GM12873 (cell line): ENCODE measurements around the gene DNAH9.

Experiments
- TF ChIP-seq, protein P1 (sequence below): IDR thresholded peaks from 2 replicates; pipeline ENCODE4 v1.5.1; 2012; ENCODE audit warnings: low read depth, mild to moderate bottlenecking, moderate library complexity, low read length, control low read depth; ENCODE audit not compliant: insufficient read depth; ENCODE audit errors: missing control alignments

The DNAH9 gene

DNA sequence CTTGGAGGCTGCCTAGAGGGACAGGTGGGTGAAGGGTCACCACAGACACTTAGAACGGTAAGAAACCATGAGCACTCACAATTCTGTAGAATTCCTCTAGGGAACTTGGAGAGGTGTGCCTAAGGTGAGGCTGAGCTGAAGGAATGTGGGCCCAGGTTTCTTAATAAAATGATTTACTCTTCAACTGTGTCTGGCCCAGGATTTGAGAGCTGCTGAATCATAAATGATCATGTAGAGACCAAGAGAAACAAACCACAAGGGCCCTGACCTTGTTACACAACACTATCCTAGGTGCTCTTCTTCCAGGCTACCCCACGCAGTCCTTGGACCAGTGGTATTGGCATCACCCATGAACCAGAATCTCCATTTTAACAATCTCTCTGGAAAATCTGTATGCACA lies 371.3 kb downstream of the DNAH9 start:
- TF ChIP-seq, protein P1, sequence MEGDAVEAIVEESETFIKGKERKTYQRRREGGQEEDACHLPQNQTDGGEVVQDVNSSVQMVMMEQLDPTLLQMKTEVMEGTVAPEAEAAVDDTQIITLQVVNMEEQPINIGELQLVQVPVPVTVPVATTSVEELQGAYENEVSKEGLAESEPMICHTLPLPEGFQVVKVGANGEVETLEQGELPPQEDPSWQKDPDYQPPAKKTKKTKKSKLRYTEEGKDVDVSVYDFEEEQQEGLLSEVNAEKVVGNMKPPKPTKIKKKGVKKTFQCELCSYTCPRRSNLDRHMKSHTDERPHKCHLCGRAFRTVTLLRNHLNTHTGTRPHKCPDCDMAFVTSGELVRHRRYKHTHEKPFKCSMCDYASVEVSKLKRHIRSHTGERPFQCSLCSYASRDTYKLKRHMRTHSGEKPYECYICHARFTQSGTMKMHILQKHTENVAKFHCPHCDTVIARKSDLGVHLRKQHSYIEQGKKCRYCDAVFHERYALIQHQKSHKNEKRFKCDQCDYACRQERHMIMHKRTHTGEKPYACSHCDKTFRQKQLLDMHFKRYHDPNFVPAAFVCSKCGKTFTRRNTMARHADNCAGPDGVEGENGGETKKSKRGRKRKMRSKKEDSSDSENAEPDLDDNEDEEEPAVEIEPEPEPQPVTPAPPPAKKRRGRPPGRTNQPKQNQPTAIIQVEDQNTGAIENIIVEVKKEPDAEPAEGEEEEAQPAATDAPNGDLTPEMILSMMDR: no peak

DNA sequence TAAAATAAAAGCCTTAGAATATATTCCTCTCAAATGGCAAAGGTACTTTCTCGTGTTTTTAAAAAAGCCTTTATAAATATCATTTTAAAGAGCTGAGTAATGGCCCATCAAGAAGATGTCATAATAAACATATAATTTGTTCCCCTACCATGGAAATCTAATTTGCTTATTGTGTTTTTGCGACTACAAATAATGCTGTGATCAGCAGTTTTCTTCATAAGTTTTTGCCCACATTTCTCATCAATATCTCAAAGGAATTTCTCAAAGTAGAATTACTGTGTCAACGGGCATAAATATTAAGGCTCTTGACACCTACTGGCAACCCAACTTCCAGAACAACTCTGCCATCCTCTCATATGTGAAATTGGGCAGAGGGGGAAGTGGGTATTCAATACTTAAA lies 381.5 kb downstream of the DNAH9 start:
- TF ChIP-seq, protein P1: no peak

DNA sequence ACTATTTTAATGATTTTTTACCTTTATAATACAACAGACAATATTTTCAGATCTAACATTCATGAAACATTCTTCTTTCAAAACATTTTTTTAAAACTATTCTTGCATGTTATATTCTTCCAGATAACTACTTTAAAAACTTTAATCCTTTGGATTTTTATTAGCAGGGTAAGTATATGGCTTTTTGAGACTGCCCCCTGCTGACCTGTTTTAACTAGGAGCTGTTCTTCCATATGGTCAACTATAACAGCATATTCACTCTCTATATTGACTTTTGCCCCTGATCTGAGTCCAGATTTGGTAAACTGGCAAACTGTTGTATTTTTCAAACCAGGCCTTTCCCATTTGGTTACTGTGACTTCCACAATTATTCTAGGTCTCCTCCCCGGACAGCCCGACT lies 382.5 kb downstream of the DNAH9 start:
- TF ChIP-seq, protein P1: peak; percentile 14

DNA sequence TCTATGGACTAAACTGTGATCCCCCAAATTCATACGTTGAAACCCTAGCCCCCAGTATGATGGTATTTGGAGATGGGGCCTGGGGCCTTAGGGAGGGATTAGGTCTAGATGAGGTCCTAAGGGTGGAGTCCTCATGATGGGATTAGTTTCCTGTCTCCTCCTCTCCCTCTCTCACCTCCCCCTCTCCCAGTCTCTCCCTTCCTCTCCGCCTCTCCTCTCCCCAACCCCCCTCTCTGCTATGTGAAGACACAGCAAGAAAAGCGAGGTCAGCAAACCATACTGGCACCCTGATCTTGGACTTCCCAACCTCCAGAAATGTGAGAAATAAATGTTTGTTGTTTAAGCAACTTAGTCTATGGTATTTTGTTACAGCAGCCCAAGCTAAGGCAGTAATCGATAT lies 383.6 kb downstream of the DNAH9 start:
- TF ChIP-seq, protein P1: no peak

DNA sequence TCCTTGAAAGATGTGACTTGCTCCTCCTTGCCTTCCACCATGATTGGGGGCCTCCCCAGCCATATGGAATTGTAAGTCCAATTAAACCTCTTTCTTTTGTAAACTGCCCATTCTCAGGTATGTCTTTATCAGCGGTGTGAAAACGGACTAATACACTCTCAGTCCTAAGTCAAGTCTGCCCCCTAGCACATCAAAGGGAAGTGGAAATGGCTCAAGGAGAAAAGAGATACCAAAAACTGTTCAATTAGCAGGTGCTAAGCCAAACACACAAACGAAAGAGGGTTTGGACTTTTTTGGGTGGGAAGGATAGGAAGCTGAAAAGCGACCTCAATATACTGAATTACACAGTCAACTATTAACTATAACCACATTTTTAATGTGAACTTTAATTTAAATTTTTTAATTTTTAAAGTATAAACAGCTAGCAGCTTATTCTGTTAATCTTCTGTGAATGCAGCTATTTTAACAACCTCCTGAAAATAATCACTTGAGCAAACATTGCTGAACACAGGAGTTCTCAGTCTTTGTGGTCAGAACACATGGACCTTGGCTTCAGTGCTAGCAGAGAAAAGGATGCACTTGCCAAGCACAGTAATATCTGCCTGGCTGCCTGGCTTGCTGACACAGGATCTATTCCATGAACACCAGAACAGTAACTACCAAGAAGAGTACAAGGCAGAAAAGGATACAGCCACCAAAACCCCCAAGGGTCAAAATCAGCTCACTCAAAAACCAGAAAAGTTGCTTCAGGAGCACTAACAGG lies 388.1 kb downstream of the DNAH9 start:
- TF ChIP-seq, protein P1: no peak

DNA sequence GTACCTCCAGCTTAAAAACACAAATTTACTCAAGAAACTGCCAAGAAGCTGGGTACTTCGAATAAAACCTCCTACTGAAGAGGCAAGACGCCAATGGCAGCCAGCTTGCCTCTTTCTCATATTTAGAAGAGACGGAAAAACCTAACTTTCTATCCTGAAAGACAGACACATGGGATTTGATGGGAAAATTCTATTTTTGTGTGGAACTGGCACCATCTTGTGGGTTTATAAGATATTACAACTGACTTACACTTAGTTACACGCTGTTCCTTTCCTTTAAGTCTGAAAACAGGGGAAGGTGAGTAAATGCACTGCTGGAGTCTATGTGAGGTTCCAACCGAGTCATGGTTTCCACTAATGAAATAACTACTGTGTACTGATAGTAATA lies 388.7 kb downstream of the DNAH9 start:
- TF ChIP-seq, protein P1: peak; percentile 36

DNA sequence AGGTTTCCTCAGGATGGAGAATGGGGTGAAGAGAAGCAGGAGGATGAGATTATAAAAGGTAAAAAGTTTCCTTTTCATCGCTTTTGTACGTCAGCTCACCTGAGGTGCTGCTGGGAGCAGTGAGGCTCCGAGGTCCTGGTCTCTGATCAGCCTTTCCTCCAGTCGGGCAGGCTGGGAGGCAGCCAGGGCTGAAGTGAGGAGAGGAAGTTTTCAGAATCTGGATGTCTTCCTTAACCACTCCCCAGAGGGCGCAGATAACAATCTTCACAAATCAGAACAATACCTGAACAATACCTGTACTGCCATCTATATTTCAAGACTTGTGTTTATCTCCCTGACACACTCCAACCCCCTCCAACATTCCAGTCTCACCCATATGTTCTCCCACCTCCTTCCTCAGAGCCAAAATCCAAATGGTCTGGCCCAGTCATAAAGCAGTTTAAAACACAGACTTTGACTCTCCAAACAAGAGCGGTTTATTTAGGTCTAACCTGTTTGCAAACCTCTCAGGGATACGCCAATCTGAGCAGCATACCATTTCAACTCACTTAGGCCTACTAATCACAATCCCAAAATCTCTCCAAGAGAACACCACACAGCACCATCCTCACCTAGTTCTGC lies 392.2 kb downstream of the DNAH9 start:
- TF ChIP-seq, protein P1: no peak
